IMR-90 (cell line): ENCODE measurements around the gene GRIFIN.

Source experiments
- CTCF ChIP-seq: conservative IDR thresholded peaks from 2 replicates; pipeline ENCODE4 v1.5.1; 2012; ENCODE audit warnings: mild to moderate bottlenecking, low read depth, low read length, improper control_type of control experiment
- MAZ ChIP-seq: IDR thresholded peaks from 2 replicates; pipeline ENCODE4 v1.6.1; 2012; ENCODE audit warnings: low read depth, mild to moderate bottlenecking, low read length, improper control_type of control experiment, moderate library complexity, borderline replicate concordance
- POLR2A ChIP-seq: IDR thresholded peaks from 2 replicates; pipeline ENCODE4 v1.6.1; 2012; ENCODE audit warnings: mild to moderate bottlenecking, low read depth, low read length
- RAD21 ChIP-seq: IDR thresholded peaks from 2 replicates; pipeline ENCODE4 v1.6.1; 2012; ENCODE audit warnings: low read length, improper control_type of control experiment
- RCOR1 ChIP-seq: IDR thresholded peaks from 2 replicates; pipeline ENCODE4 v1.6.1; 2012; ENCODE audit warnings: mild to moderate bottlenecking, low read length, improper control_type of control experiment; ENCODE audit not compliant: insufficient replicate concordance
- RFX5 ChIP-seq: IDR thresholded peaks from 2 replicates; pipeline ENCODE4 v1.8.0; 2012; ENCODE audit warnings: low read depth, mild to moderate bottlenecking, low read length, moderate library complexity
- SMC3 ChIP-seq: fragments of 150-350 bp; IDR thresholded peaks from 2 replicates; pipeline ENCODE4 v1.6.1; 2016; ENCODE audit warnings: low read depth, mild to moderate bottlenecking, antibody characterized with exemption, low read length, moderate library complexity
- USF2 ChIP-seq: fragments of 150-350 bp; IDR thresholded peaks from 2 replicates; pipeline ENCODE4 v1.6.1; 2017; ENCODE audit warnings: mild to moderate bottlenecking, antibody characterized with exemption, low read length, low read depth

GRCh38 chr7:2521341-2521745 lies 45.1 kb upstream of the GRIFIN start:
- no peak for TF ChIP-seq RAD21
- no peak for TF ChIP-seq POLR2A
- no peak for TF ChIP-seq CTCF
- TF ChIP-seq RCOR1 = no peak
- TF ChIP-seq RFX5 = no peak
- no peak for TF ChIP-seq USF2
- TF ChIP-seq SMC3 = no peak
- no peak for TF ChIP-seq MAZ
